Bronchial epithelial cell (primary cell): ENCODE data around the gene EXOC3L1. TPM values are rescaled to one million over a fixed set of nuclear protein-coding genes. Genes with fewer than 3 reads are reported as not detected.

Source experiments
- DNase-seq: peaks from one replicate; pipeline ENCODE4 v3.0.0-alpha.2; 2010; ENCODE audit warnings: low read depth
- FAIRE-seq: peaks from 2 replicates; lab custom pipeline; 2011; peaks lifted over from hg19 to GRCh38; lab: Jason Lieb, UNC
- H3K27me3 ChIP-seq: 2 replicates; pipeline ENCODE4 v1.5.1; 2011; ENCODE audit warnings: low read length; ENCODE audit not compliant: control insufficient read depth, insufficient read depth
- H3K36me3 ChIP-seq: 2 replicates; pipeline ENCODE4 v1.5.1; 2011; ENCODE audit warnings: low read length; ENCODE audit not compliant: control insufficient read depth, insufficient read depth
- H3K4me3 ChIP-seq: 2 replicates; pipeline ENCODE4 v1.5.1; 2011; ENCODE audit warnings: mild to moderate bottlenecking, low read depth, low read length, control low read depth
- total RNA-seq: library from RNA; depleted of rRNA; stranded (reverse); fragments of >200 nt; gene quantifications from 2 replicates; pipeline ENCODE4 v1.2.1, GENCODE V29; 2014
- TF ChIP-seq, protein P1 (sequence below): IDR thresholded peaks from 2 replicates; pipeline ENCODE4 v1.5.1; 2011; ENCODE audit warnings: mild to moderate bottlenecking, moderate library complexity, low read length, control low read depth, inconsistent platforms; ENCODE audit not compliant: insufficient read depth, severe bottlenecking

Gene EXOC3L1
- total RNA-seq, 1 donor from 2014 or later, result not detected

DNA sequence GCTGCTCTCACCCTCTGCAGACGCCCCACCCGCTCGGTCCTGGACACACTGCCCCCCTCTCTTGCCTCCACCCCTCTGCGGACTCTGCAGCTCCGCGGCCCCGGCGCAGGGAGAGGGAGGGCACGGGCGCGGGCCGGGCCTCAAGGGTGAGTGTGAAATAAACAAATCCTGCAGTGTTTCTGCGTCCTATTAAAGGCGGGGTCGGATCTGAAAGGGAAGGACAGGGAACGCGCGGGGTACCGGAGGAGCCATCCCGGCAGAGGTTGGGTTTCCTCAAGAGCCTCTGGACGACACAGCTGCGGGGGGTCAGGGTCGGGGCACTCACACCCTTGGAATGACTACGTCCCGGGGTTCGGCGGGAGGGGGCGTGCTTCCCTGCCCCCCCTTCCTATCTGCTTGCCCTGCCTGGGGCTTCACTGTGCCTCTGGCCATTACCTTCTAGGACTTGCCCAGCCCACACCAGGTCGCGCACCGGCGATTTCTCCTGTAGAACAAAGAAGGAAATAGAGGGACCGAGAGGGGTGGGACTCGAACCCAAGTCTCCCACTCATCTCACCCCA lies 25.9 kb downstream of the EXOC3L1 start:
- TF ChIP-seq, protein P1, sequence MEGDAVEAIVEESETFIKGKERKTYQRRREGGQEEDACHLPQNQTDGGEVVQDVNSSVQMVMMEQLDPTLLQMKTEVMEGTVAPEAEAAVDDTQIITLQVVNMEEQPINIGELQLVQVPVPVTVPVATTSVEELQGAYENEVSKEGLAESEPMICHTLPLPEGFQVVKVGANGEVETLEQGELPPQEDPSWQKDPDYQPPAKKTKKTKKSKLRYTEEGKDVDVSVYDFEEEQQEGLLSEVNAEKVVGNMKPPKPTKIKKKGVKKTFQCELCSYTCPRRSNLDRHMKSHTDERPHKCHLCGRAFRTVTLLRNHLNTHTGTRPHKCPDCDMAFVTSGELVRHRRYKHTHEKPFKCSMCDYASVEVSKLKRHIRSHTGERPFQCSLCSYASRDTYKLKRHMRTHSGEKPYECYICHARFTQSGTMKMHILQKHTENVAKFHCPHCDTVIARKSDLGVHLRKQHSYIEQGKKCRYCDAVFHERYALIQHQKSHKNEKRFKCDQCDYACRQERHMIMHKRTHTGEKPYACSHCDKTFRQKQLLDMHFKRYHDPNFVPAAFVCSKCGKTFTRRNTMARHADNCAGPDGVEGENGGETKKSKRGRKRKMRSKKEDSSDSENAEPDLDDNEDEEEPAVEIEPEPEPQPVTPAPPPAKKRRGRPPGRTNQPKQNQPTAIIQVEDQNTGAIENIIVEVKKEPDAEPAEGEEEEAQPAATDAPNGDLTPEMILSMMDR, result no peak
- DNase-seq (no peak), FAIRE-seq (no peak)
- peaks cover 14% of the 10 kb centered on the region for H3K27me3 ChIP-seq
- H3K4me3 ChIP-seq, result peak overlapping the region; percentile 21
- H3K36me3 ChIP-seq, result peaks cover 2% of the 10 kb centered on the region

DNA sequence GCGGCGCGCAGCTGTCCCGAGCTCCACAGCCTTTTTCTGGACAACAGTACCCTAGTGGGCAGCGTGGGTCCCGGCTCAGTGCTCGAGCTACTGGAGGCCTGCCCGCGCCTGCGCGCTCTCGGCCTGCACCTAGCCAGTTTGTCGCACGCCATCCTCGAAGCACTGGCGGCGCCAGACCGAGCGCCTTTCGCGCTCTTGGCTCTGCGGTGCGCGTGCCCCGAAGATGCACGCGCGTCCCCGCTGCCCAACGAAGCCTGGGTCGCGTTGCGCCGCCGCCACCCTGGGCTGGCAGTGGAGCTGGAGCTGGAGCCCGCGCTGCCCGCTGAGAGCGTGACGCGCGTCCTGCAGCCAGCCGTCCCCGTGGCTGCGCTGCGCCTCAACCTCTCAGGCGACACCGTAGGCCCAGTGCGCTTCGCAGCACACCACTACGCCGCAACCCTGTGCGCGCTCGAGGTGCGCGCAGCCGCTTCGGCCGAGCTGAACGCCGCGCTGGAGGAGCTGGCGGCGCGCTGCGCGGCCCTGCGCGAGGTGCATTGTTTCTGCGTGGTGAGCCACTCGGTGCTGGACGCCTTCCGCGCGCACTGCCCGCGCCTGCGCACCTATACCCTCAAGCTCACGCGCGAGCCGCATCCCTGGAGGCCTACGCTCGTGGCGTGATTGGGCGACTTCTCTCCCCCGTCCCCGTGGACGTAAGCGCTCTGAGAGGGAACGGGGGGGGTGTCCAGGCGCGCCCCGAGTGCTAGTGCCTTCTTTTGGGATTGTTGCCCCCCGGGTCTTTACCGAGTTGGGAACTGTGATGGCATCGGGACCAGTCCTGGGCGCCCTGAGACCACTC lies 26.6 kb downstream of the EXOC3L1 start:
- H3K4me3 ChIP-seq, result peak overlapping the region; percentile 21
- FAIRE-seq (no peak), DNase-seq (no peak)
- TF ChIP-seq, protein P1, result no peak
- H3K27me3 ChIP-seq, result peaks cover 14% of the 10 kb centered on the region
- peaks cover 2% of the 10 kb centered on the region for H3K36me3 ChIP-seq

DNA sequence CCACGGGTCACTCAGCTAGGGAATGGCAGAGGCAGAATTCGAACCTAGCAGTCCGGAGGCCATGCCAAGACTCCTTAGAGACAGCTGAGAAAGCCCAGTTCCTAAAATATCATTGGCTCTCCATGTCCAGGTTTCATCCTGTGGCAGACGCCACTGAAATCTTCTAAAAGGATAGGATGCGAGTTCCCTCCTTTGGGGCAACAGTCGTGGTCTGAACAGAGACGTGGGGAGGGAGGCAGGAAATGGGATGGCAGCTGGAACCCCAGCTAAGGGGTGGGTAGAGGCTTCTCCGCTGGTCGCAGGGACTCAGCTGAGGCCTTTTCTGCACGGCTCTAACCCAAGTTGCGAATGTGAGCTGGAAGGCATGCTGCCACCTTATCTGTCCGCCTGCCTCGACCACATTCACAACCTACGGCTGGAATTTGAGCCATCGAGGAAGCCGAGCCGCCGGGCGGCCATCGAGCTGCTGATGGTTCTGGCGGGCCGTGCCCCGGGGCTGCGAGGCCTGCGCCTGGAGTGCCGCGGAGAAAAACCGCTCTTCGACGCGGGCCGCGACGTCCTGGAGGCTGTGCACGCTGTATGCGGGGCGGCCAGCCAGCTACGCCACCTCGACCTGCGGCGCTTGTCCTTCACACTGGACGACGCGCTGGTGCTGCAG lies 27.3 kb downstream of the EXOC3L1 start:
- FAIRE-seq, result peak; percentile 23
- no peak for DNase-seq
- peak overlapping the region; percentile 21 for H3K4me3 ChIP-seq
- H3K27me3 ChIP-seq, result peaks cover 14% of the 10 kb centered on the region
- H3K36me3 ChIP-seq, result peaks cover 2% of the 10 kb centered on the region
- TF ChIP-seq, protein P1, result no peak

DNA sequence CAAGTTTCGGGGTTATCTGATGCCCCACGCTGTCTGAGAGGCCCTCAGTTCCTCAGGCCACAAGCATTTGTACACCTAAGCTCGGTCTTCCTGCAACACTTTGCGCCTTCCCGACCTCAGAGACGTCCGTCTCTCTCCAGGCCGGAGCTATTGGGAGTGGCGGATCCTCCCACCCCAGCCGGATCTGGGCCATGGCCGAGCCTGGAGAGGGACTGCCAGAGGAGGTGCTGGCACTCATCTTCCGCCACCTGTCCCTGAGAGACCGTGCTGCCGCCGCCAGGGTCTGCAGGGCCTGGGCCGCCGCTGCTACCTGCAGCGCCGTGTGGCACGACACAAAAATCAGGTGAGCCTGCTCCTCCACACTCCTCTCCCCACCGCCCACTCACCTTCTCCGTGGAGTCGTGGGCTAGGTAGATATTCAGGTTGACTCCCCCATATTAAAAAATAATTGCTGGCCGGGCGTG lies 28.3 kb downstream of the EXOC3L1 start:
- FAIRE-seq (no peak), DNase-seq (no peak)
- Histone ChIP-seq H3K27me3 (peaks cover 14% of the 10 kb centered on the region), H3K36me3 (peaks cover 2% of the 10 kb centered on the region), H3K4me3 (no peak overlapping the region)
- TF ChIP-seq, protein P1, result no peak

DNA sequence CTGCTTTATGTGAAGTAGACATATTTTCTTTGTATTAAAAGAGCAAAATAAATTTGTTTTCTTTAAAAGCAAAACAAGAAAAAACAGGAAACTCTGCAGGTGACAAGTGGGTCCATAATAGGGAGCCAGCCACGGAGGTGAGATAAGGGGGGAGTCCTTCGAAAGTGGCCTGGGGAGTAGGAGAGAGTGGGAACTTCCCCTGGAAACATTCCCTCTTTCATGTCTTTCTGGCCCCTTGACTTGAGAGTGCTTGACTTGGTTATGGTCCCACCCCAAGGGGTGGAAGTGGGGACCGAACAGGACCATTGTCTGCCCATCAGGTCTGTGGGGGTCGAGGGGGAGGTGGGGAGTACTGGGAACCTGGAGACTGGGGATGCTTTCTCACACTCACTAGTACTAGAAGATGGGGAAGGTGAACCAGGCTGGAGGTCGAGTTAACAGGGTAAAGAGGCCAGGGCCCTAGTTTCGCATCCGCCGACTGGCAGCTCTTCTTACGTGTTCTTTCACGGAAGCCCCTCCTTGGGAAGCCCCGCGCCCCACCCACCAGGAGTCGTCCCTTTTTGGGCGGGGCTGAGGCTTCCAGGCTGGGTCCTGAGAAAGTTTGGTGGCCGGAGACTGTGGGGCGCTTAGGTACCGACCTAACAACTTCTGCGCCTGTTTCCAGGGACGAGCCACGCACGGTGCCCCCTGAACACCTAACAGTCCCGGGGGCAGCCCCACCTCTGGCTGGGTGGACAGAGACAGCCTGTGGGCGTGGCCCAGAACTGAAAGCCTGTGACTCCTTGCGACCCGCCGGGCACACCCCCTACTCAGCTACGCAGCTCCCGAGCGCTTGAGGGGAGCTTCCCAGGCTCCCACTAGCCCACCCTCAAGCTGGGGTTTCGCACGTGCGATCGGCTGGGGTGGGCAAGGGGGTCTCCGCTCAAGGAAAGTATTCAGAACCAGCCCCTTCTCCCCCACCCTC lies 31.0 kb downstream of the EXOC3L1 start:
- DNase-seq, result peak; percentile 48
- TF ChIP-seq, protein P1, result no peak
- no peaks in the 10 kb centered on the region for H3K27me3 ChIP-seq
- H3K4me3 ChIP-seq, result peak overlapping the region; percentile 98
- peaks cover 2% of the 10 kb centered on the region for H3K36me3 ChIP-seq
- no peak for FAIRE-seq
